ENCODE results near the gene TDP2.
"Not testable (repeated sequence)": the region's sequence is repeated elsewhere in the genome, so short reads cannot be mapped to it uniquely, and the experiment has no call there.

GRCh38 chr6:24668066-24668996 is 1.6 kb upstream of the TDP2 start:
- TF ChIP-seq, protein P1, sequence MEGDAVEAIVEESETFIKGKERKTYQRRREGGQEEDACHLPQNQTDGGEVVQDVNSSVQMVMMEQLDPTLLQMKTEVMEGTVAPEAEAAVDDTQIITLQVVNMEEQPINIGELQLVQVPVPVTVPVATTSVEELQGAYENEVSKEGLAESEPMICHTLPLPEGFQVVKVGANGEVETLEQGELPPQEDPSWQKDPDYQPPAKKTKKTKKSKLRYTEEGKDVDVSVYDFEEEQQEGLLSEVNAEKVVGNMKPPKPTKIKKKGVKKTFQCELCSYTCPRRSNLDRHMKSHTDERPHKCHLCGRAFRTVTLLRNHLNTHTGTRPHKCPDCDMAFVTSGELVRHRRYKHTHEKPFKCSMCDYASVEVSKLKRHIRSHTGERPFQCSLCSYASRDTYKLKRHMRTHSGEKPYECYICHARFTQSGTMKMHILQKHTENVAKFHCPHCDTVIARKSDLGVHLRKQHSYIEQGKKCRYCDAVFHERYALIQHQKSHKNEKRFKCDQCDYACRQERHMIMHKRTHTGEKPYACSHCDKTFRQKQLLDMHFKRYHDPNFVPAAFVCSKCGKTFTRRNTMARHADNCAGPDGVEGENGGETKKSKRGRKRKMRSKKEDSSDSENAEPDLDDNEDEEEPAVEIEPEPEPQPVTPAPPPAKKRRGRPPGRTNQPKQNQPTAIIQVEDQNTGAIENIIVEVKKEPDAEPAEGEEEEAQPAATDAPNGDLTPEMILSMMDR (IDR thresholded peaks at IDR 0.05), result not testable (repeated sequence)
- not testable (repeated sequence) for TF ChIP-seq POLR2A, POLR2AphosphoS5 (IDR thresholded peaks at IDR 0.05)

All from breast epithelium (tissue), 3 donors.